SK-N-SH (cell line): ENCODE measurements around the gene TMEM147. TPM values are rescaled to one million over a fixed set of nuclear protein-coding genes. Genes with fewer than 3 reads are reported as not detected.

Source experiments
- CTCF ChIA-PET: fragments of 300-600, 350-600 bp; formaldehyde crosslinking; extraction: SDS; loops from one replicate; lab custom pipeline; 2021; lab: Yijun Ruan, JAX
- POLR2A ChIA-PET: fragments of 350-600 bp; sonication (Branson Sonifier 250); formaldehyde crosslinking; extraction: SDS; loops from one replicate; lab custom pipeline; 2020; ENCODE audit warnings: antibody characterized with exemption, inconsistent platforms; lab: Yijun Ruan, JAX
- DNase-seq: peaks from one replicate; pipeline ENCODE4 v3.0.0; 2012
- H2AFZ ChIP-seq: fragments of 200-600 bp; sonication (generic); 2 replicates; pipeline ENCODE4 v1.8.1; 2016; ENCODE audit warnings: antibody characterized with exemption, mild to moderate bottlenecking, low read depth
- H3F3A ChIP-seq: fragments of 200-600 bp; sonication (generic); replicated peaks from 2 replicates; pipeline ENCODE3; 2016; ENCODE audit warnings: antibody characterized with exemption, mild to moderate bottlenecking; ENCODE audit not compliant: insufficient read depth
- H3K27ac ChIP-seq, 2 experiments: fragments of 200-500 bp in 1 of 2; fragments of 200-600 bp in 1 of 2; sonication (Bioruptor generic) in 1 of 2; sonication (generic), shearing (Covaris generic) in 1 of 2; 2 replicates each; pipeline versions ENCODE4 v1.5.1 to v1.6.1; 2014 to 2016; ENCODE audit warnings: low read depth in 2 of 2, inconsistent platforms in 1 of 2, low read length in 1 of 2, mild to moderate bottlenecking in 1 of 2, mixed read lengths in 1 of 2
- H3K27me3 ChIP-seq: fragments of 200-600 bp; sonication (generic), shearing (Covaris generic); 2 replicates; pipeline ENCODE4 v1.6.1; 2016; ENCODE audit warnings: mixed run types; ENCODE audit not compliant: insufficient read depth
- H3K36me3 ChIP-seq, 2 experiments: fragments of 200-500 bp in 1 of 2; fragments of 200-600 bp in 1 of 2; sonication (Bioruptor generic) in 1 of 2; sonication (generic) in 1 of 2; replicated peaks in 1 of 2; 2 replicates each; pipeline versions ENCODE3 to v1.5.1; 2014 to 2016; ENCODE audit warnings: low read length in 1 of 2, mild to moderate bottlenecking in 1 of 2; ENCODE audit not compliant: insufficient read depth in 2 of 2, control insufficient read depth in 1 of 2
- H3K4me1 ChIP-seq, 2 experiments: fragments of 200-500 bp in 1 of 2; fragments of 200-600 bp in 1 of 2; sonication (Bioruptor generic) in 1 of 2; sonication (generic), shearing (Covaris generic) in 1 of 2; 2 replicates each; pipeline versions ENCODE4 v1.5.1 to v1.6.1; 2014 to 2016; ENCODE audit warnings: low read depth in 1 of 2, low read length in 1 of 2, mixed run types in 1 of 2; ENCODE audit not compliant: insufficient read depth in 2 of 2, control insufficient read depth in 1 of 2
- H3K4me2 ChIP-seq: fragments of 200-600 bp; sonication (generic), shearing (Covaris generic); 2 replicates; pipeline ENCODE4 v1.6.1; 2017; ENCODE audit warnings: mixed run types
- H3K4me3 ChIP-seq, 2 experiments: fragments of 200-500 bp in 1 of 2; fragments of 200-600 bp in 1 of 2; sonication (Bioruptor generic) in 1 of 2; sonication (generic), shearing (Covaris generic) in 1 of 2; 2 replicates each; pipeline versions ENCODE4 v1.5.1 to v1.8.1; 2014 to 2016; ENCODE audit warnings: low read depth in 2 of 2, inconsistent platforms in 1 of 2, low read length in 1 of 2, mild to moderate bottlenecking in 1 of 2, mixed read lengths in 1 of 2, moderate library complexity in 1 of 2
- H3K79me2 ChIP-seq: fragments of 200-600 bp; sonication (generic); 2 replicates; pipeline ENCODE4 v1.8.1; 2017; ENCODE audit warnings: mild to moderate bottlenecking; ENCODE audit not compliant: insufficient read depth
- H3K9ac ChIP-seq: fragments of 200-600 bp; sonication (generic); 2 replicates; pipeline ENCODE4 v1.6.1; 2017; ENCODE audit warnings: mixed run types
- H3K9me2 ChIP-seq: fragments of 200-600 bp; sonication (generic); 2 replicates; pipeline ENCODE4 v1.6.1; 2017; ENCODE audit warnings: mixed run types
- H3K9me3 ChIP-seq: fragments of 200-600 bp; sonication (generic); 2 replicates; pipeline ENCODE4 v1.6.1; 2017; ENCODE audit warnings: mixed run types, mild to moderate bottlenecking, moderate library complexity
- H4K20me1 ChIP-seq: fragments of 200-600 bp; sonication (generic); 2 replicates; pipeline ENCODE4 v1.6.1; 2017; ENCODE audit warnings: mild to moderate bottlenecking, mixed run types; ENCODE audit not compliant: insufficient read depth
- CHD2 ChIP-seq: fragments of 150-350 bp; IDR thresholded peaks from 2 replicates; pipeline ENCODE4 v1.6.1; 2018; ENCODE audit warnings: low read length; ENCODE audit not compliant: partially characterized antibody
- ELF1 ChIP-seq: IDR thresholded peaks from 2 replicates; pipeline ENCODE4 v1.4.0; 2012
- FOSL2 ChIP-seq: IDR thresholded peaks from 2 replicates; pipeline ENCODE4 v1.4.0; 2012; ENCODE audit warnings: low read depth, mild to moderate bottlenecking, moderate library complexity, borderline replicate concordance
- GABPA ChIP-seq: IDR thresholded peaks from 2 replicates; pipeline ENCODE4 v1.4.0; 2012; ENCODE audit warnings: low read depth, mild to moderate bottlenecking
- MAX ChIP-seq: IDR thresholded peaks from 2 replicates; pipeline ENCODE4 v1.4.0; 2012; ENCODE audit warnings: low read depth
- MXI1 ChIP-seq: IDR thresholded peaks from 2 replicates; pipeline ENCODE4 v1.6.1; 2012; ENCODE audit warnings: mild to moderate bottlenecking, low read depth, low read length, improper control_type of control experiment
- NRF1 ChIP-seq: IDR thresholded peaks from 2 replicates; pipeline ENCODE4 v1.6.1; 2012; ENCODE audit warnings: low read depth, mild to moderate bottlenecking, low read length
- RXRA ChIP-seq: IDR thresholded peaks from 2 replicates; pipeline ENCODE4 v1.4.0; 2012; ENCODE audit warnings: low read depth, mild to moderate bottlenecking, borderline replicate concordance
- SIN3A ChIP-seq: IDR thresholded peaks from 2 replicates; pipeline ENCODE4 v1.6.1; 2012; ENCODE audit warnings: low read depth, mild to moderate bottlenecking, low read length, moderate library complexity, borderline replicate concordance
- WGBS: methylation state at CpG from one replicate; pipeline ENCODE4 v1.1.6; 2017; ENCODE audit warnings: low lambda C conversion rate; 5-methylcytosine and 5-hydroxymethylcytosine counted together
- polyA plus RNA-seq, 3 experiments: library from polyadenylated mRNA; depleted of rRNA; stranded (reverse); fragments of >200 nt; gene quantifications; 2 replicates each; pipeline ENCODE4 v1.2.3, GENCODE V29; 2012
- TF ChIP-seq, protein P1 (sequence below): IDR thresholded peaks from 2 replicates; pipeline ENCODE4 v1.4.0; 2012; ENCODE audit warnings: low read depth, borderline replicate concordance
- TF ChIP-seq, protein P2 (sequence below): IDR thresholded peaks from 2 replicates; pipeline ENCODE4 v1.6.1; 2012; ENCODE audit warnings: mild to moderate bottlenecking, low read depth, low read length, moderate library complexity
- TF ChIP-seq, protein P3 (sequence below): fragments of 150-350 bp; IDR thresholded peaks from 2 replicates; pipeline ENCODE4 v1.6.1; 2016; ENCODE audit warnings: mild to moderate bottlenecking, low read depth, low read length

TMEM147 gene
- polyA plus RNA-seq, 1 of the 3 experiments (the other 2 are of a cell fraction), result 202 TPM

GRCh38 chr19:35558400-35559280 lies 13.2 kb downstream of the TMEM147 start (continued):
- TF ChIP-seq FOSL2 (no peak), CHD2 (no peak)

DNA sequence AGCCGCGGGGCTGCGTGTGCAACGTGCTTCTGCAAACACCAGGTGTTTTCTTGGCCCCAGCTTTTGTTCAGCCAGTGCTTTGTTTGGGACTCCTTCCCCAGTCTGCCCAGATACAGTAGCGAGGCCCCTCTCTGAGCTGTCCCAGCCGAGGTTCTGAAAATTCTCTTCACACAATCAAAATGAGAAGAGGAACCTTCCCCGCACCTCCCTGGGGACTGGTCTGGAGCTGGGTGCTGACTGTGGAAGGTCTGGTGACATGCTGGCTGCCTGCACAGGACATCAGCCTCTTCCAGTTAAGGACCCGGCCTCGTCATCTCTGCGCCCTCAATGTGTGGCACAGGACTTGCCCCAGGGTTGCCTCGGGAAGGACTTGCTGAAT lies 13.8 kb downstream of the TMEM147 start:
- Histone ChIP-seq H3K27me3 (peaks cover 58% of the 10 kb centered on the region), H3K9ac (no peak overlapping the region), H3K4me1 (peaks cover 0 to 11% of the 10 kb centered on the region in 2 experiments; a peak in 1 of 4 replicates), H3K9me3 (no peaks in the 10 kb centered on the region), H3K36me3 (no peaks in the 10 kb centered on the region), H3K4me3 (no peak overlapping the region), H3F3A (no peaks in the 10 kb centered on the region), H3K9me2 (no peaks in the 10 kb centered on the region), H3K27ac (no peak overlapping the region), H3K79me2 (no peaks in the 10 kb centered on the region), H4K20me1 (no peaks in the 10 kb centered on the region), H3K4me2 (no peak overlapping the region), H2AFZ (no peak overlapping the region)
- CTCF ChIA-PET, result interaction anchor here (0.7 to 2.8 kb wide), 2 partner anchors 11 to 25 kb away, joined by 3 to 16 read pairs; no protein-coding TSS in a partner anchor
- no peak for TF ChIP-seq RXRA
- no peak for TF ChIP-seq CHD2
- TF ChIP-seq NRF1, result no peak
- TF ChIP-seq, protein P1, sequence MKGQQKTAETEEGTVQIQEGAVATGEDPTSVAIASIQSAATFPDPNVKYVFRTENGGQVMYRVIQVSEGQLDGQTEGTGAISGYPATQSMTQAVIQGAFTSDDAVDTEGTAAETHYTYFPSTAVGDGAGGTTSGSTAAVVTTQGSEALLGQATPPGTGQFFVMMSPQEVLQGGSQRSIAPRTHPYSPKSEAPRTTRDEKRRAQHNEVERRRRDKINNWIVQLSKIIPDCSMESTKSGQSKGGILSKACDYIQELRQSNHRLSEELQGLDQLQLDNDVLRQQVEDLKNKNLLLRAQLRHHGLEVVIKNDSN, result no peak
- no peak for TF ChIP-seq MXI1
- no peak for TF ChIP-seq MAX
- TF ChIP-seq, protein P2, sequence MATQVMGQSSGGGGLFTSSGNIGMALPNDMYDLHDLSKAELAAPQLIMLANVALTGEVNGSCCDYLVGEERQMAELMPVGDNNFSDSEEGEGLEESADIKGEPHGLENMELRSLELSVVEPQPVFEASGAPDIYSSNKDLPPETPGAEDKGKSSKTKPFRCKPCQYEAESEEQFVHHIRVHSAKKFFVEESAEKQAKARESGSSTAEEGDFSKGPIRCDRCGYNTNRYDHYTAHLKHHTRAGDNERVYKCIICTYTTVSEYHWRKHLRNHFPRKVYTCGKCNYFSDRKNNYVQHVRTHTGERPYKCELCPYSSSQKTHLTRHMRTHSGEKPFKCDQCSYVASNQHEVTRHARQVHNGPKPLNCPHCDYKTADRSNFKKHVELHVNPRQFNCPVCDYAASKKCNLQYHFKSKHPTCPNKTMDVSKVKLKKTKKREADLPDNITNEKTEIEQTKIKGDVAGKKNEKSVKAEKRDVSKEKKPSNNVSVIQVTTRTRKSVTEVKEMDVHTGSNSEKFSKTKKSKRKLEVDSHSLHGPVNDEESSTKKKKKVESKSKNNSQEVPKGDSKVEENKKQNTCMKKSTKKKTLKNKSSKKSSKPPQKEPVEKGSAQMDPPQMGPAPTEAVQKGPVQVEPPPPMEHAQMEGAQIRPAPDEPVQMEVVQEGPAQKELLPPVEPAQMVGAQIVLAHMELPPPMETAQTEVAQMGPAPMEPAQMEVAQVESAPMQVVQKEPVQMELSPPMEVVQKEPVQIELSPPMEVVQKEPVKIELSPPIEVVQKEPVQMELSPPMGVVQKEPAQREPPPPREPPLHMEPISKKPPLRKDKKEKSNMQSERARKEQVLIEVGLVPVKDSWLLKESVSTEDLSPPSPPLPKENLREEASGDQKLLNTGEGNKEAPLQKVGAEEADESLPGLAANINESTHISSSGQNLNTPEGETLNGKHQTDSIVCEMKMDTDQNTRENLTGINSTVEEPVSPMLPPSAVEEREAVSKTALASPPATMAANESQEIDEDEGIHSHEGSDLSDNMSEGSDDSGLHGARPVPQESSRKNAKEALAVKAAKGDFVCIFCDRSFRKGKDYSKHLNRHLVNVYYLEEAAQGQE, result peak; percentile 70; the same call in 1 of the 2 replicates
- POLR2A ChIA-PET, result no interaction called here
- 14% methylated on average over 10 of the region's 11 CpGs for WGBS
- DNase-seq, result no peak

DNA sequence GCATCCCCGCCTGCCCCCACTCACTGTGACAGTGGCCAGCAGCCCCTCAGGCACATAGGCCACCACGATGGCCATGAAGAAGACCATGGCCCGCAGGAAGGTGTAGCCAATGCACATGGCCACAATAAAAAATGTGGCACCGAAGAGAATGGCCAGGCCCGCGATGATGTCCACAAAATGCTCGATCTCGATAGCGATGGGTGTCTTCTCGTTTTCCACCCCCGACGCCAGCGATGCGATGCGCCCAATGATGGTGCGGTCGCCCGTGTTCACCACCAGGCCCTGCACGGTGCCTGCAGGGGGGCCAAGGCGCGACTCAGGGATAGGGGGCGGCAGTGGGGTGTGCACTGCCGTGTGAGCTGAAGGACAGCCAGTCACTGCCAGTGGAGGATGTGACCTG lies 14.4 kb downstream of the TMEM147 start:
- H3K4me3 ChIP-seq, result no peak overlapping the region
- POLR2A ChIA-PET, result no interaction called here

More for the DNA sequence above, 14.4 kb downstream of the TMEM147 start:
- Histone ChIP-seq H3K27me3 (peaks cover 63% of the 10 kb centered on the region), H2AFZ (no peak overlapping the region), H3F3A (no peaks in the 10 kb centered on the region), H3K4me1 (peaks cover 0 to 11% of the 10 kb centered on the region in 2 experiments; a peak in 1 of 4 replicates), H3K9ac (no peak overlapping the region), H3K9me3 (no peaks in the 10 kb centered on the region), H3K4me2 (no peak overlapping the region), H3K27ac (no peak overlapping the region), H3K36me3 (no peaks in the 10 kb centered on the region), H3K79me2 (no peaks in the 10 kb centered on the region), H4K20me1 (no peaks in the 10 kb centered on the region), H3K9me2 (no peaks in the 10 kb centered on the region)
- CTCF ChIA-PET, result interaction anchor here (2.8 kb wide), 1 partner anchor 12 kb away, joined by 16 read pairs; no protein-coding TSS in a partner anchor
- 55% methylated on average over 23 of the region's 23 CpGs for WGBS
- TF ChIP-seq ELF1 (no peak), SIN3A (no peak), GABPA (no peak)
- TF ChIP-seq, protein P3, sequence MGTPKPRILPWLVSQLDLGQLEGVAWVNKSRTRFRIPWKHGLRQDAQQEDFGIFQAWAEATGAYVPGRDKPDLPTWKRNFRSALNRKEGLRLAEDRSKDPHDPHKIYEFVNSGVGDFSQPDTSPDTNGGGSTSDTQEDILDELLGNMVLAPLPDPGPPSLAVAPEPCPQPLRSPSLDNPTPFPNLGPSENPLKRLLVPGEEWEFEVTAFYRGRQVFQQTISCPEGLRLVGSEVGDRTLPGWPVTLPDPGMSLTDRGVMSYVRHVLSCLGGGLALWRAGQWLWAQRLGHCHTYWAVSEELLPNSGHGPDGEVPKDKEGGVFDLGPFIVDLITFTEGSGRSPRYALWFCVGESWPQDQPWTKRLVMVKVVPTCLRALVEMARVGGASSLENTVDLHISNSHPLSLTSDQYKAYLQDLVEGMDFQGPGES, result no peak
- DNase-seq, result no peak
